HG03066 (cell line): ENCODE measurements around the gene KRTAP4-5.
"Not testable (repeated sequence)": the region's sequence is repeated elsewhere in the genome, so short reads cannot be mapped to it uniquely, and the experiment has no call there.

Source experiments
- ATAC-seq: cut with Tn5 transposase; IDR thresholded peaks from one replicate; pipeline ENCODE4 v1.9.1; 2021; ENCODE audit warnings: low read depth; ENCODE audit not compliant: unreplicated experiment

KRTAP4-5 gene

GRCh38 chr17:41116297-41116696, 33.3 kb downstream of the KRTAP4-5 start:
- ATAC-seq, result no peak

- ATAC-seq, result no peak
Measured at GRCh38 chr17:41111151-41111885, 38.3 kb downstream of the KRTAP4-5 start.

DNA sequence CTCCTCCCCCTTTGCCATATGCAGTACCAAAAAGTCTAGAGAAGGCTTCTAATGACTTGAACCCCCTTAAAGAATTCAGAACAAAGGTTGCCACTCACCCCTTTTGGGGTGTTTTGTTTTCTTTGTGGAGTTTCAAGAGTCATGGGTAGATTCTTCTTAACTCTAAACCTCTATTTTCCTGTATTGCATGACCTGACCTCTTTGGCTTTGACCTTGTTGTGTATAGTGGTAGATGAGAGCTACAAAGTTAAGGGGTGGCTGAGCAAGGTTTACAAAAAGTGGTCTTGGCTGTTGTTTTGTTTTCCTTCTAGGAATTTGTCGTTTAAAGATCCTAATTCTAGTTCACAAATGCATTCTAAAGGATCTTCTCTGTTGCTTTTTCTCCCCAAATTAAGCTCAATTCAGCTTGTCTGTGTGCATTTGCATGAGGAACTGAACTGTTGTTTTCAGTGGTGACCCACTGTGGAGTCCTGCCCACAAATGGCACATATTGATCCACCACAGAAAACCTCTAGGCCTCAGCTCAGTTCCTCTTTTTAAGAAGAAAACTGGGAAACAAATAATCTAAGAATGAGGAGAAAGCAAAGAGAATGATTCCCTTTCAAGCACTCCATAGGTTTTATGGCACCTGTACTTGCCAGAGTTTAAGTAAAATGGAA, 40.8 kb downstream of the KRTAP4-5 start:
- not testable (repeated sequence) for ATAC-seq

DNA sequence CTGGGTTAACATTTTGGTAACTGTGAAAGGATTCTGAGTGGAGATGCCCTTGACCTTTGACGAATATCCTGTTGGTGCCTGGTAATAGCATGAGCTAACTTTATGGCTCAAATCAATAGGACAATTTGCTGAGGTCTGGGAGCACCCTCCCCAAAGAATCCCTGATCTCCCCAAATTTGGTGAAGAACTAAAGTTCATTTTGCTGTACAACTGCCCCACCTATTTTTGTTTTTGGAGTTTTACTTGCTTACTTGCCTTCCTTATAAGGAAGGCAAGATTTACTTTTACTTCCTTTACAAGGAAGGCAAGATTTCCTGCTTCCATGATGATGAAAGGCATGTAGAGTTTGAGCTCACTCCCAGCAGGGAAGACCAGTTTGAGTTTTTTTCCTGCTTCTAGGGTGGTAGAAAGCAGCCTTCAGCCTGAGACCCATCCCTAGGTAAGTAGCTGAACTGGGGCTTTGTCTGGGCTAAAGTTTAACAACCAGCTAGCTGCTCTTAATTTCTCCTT, 41.6 kb downstream of the KRTAP4-5 start:
- no peak for ATAC-seq

DNA sequence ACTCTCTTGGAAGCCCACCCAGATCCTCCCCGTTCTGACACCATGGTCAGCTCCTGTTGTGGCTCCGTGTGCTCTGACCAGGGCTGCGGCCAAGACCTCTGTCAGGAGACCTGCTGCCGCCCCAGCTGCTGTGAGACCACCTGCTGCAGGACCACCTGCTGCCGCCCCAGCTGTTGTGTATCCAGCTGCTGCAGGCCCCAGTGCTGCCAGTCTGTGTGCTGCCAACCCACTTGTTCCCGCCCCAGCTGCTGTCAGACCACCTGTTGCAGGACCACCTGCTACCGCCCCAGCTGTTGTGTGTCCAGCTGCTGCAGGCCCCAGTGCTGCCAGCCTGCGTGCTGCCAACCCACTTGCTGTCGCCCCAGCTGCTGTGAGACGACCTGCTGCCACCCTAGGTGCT, 44.3 kb downstream of the KRTAP4-5 start, which contains the start of gene KRTAP4-9:
KRTAP4-9 (plus strand) TSS at position 43 of the 400 bp plus-strand sequence; CDS start at position 43, 0 bp downstream.
- ATAC-seq, result not testable (repeated sequence)

DNA sequence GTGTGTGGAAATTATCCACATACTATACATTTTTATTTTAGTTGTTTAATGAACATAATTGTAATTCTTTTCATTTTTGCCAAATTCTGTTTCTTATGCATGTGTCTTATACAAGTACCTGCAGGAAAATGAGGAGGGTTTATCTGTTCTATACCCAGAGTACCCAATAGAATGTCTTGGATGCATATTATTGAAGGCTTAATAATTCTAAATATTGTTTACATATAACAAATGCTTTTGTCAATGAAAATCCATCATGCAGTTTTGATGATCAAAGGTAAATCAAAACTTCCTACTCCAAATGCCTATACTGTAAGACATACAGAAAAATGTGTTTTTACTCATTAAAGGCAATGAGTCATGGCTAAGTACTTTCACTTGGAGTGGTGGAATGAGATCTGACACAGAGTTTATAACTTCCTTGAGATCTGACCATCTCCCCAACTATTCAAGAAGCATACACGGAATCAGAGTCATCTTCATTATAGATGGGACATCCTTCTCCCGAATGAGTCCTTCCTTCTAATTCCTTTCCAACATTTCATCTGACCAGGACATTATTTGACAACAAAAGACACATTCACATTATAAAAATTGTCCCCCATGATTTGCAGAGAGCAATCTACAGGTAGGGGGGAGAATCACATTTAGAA, 45.1 kb downstream of the KRTAP4-5 start:
- not testable (repeated sequence) for ATAC-seq

DNA sequence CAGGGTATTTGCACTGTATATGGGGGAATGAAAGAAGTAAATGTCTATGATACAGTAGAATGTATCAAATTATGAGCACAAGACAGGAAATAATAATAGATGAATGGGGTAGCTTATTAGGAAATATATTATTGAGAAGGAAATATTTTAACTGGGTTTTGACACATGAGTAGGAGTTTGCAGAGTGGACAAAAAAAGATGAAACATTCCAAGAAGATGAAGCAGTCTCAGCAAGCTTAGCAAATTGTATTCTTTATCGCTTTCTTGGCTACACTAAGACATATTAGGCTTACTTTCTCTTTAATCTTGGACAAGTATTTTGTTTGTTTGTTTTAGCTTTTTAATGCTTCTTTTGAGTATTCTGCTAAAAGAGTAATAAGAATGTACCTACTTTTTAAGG, 45.7 kb downstream of the KRTAP4-5 start:
- no peak for ATAC-seq

- ATAC-seq, result no peak
Measured at GRCh38 chr17:41101586-41102259, 47.9 kb downstream of the KRTAP4-5 start, which contains the start of gene KRTAP4-16. KRTAP4-16 (minus strand) TSS chr17:41102209; CDS start chr17:41102209, 0 bp downstream.

GRCh38 chr17:41099682-41100480, 49.7 kb downstream of the KRTAP4-5 start:
- ATAC-seq, result not testable (repeated sequence)
